Activated naive CD8-positive, alpha-beta T cell (primary cell): ENCODE data around the gene GFPT2.
"Not testable (repeated sequence)": the region's sequence is repeated elsewhere in the genome, so short reads cannot be mapped to it uniquely, and the experiment has no call there.

Source experiments
- H3K27ac Mint-ChIP-seq: one replicate; pipeline ENCODE4 v1.8.0; 2021; ENCODE audit warnings: mixed read lengths
- H3K27me3 Mint-ChIP-seq: one replicate; pipeline ENCODE4 v1.8.0; 2021; ENCODE audit warnings: mixed read lengths
- H3K36me3 Mint-ChIP-seq: one replicate; pipeline ENCODE4 v1.8.0; 2021; ENCODE audit warnings: mixed read lengths
- H3K4me1 Mint-ChIP-seq: one replicate; pipeline ENCODE4 v1.8.0; 2021; ENCODE audit warnings: low read depth, mixed read lengths
- H3K4me3 Mint-ChIP-seq: one replicate; pipeline ENCODE4 v1.8.0; 2021; ENCODE audit warnings: mild to moderate bottlenecking, mixed read lengths
- H3K9me3 Mint-ChIP-seq: one replicate; pipeline ENCODE4 v1.8.0; 2021; ENCODE audit warnings: low read depth, mixed read lengths

GFPT2 gene

GRCh38 chr5:180299014-180299413 is 54.1 kb downstream of the GFPT2 start:
- not testable (repeated sequence) for H3K9me3 Mint-ChIP-seq, H3K4me3 Mint-ChIP-seq, H3K36me3 Mint-ChIP-seq, H3K27me3 Mint-ChIP-seq, H3K27ac Mint-ChIP-seq
- peaks cover 13% of the 10 kb centered on the region for H3K4me1 Mint-ChIP-seq

- no peak overlapping the region for H3K27ac Mint-ChIP-seq
Observed at GRCh38 chr5:180297587-180298282, 55.4 kb downstream of the GFPT2 start.

GRCh38 chr5:180296771-180297170 is 56.4 kb downstream of the GFPT2 start:
- H3K27me3 Mint-ChIP-seq: no peaks in the 10 kb centered on the region
- H3K4me1 Mint-ChIP-seq: peaks cover 25% of the 10 kb centered on the region
- no peaks in the 10 kb centered on the region for H3K9me3 Mint-ChIP-seq
- no peak overlapping the region for H3K4me3 Mint-ChIP-seq
- H3K27ac Mint-ChIP-seq: no peak overlapping the region
- H3K36me3 Mint-ChIP-seq: no peaks in the 10 kb centered on the region

More at GRCh38 chr5:180297587-180298282, 55.4 kb downstream of the GFPT2 start:
- Mint-ChIP-seq H3K4me3 (no peak overlapping the region), H3K27me3 (no peaks in the 10 kb centered on the region), H3K4me1 (peaks cover 22% of the 10 kb centered on the region), H3K36me3 (no peaks in the 10 kb centered on the region), H3K9me3 (no peaks in the 10 kb centered on the region)

- H3K9me3 Mint-ChIP-seq: no peaks in the 10 kb centered on the region
Observed at GRCh38 chr5:180294913-180295555, 58.1 kb downstream of the GFPT2 start.

GRCh38 chr5:180294411-180294810 is 58.7 kb downstream of the GFPT2 start:
- Mint-ChIP-seq H3K27me3 (no peaks in the 10 kb centered on the region), H3K4me1 (peaks cover 42% of the 10 kb centered on the region), H3K4me3 (no peak overlapping the region), H3K9me3 (no peaks in the 10 kb centered on the region), H3K27ac (no peak overlapping the region), H3K36me3 (no peaks in the 10 kb centered on the region)

More at GRCh38 chr5:180294913-180295555, 58.1 kb downstream of the GFPT2 start:
- H3K4me1 Mint-ChIP-seq: peaks cover 35% of the 10 kb centered on the region
- H3K27ac Mint-ChIP-seq: no peak overlapping the region
- no peaks in the 10 kb centered on the region for H3K36me3 Mint-ChIP-seq
- H3K4me3 Mint-ChIP-seq: no peak overlapping the region
- H3K27me3 Mint-ChIP-seq: no peaks in the 10 kb centered on the region

GRCh38 chr5:180291943-180292831 is 60.9 kb downstream of the GFPT2 start, which contains the start of gene MAPK9:
Gene MAPK9 (minus strand): TSS chr5:180292083. CDS start chr5:180280561, 11,522 bp downstream.
- Mint-ChIP-seq H3K36me3 (no peaks in the 10 kb centered on the region), H3K4me1 (peaks cover 49% of the 10 kb centered on the region), H3K9me3 (no peaks in the 10 kb centered on the region), H3K27me3 (no peaks in the 10 kb centered on the region), H3K27ac (peak within 1 kb of the TSS; percentile 91), H3K4me3 (peak within 1 kb of the TSS; percentile 94)

- Mint-ChIP-seq H3K36me3 (peaks cover 6% of the 10 kb centered on the region), H3K27ac (peak overlapping the region; percentile 88), H3K9me3 (no peaks in the 10 kb centered on the region)
Observed at GRCh38 chr5:180291234-180291940, 61.7 kb downstream of the GFPT2 start.

GRCh38 chr5:180290568-180291233 is 62.4 kb downstream of the GFPT2 start:
- H3K4me1 Mint-ChIP-seq: peaks cover 44% of the 10 kb centered on the region
- H3K27me3 Mint-ChIP-seq: no peaks in the 10 kb centered on the region
- peak overlapping the region; percentile 88 for H3K27ac Mint-ChIP-seq
- H3K36me3 Mint-ChIP-seq: peaks cover 7% of the 10 kb centered on the region
- H3K9me3 Mint-ChIP-seq: no peaks in the 10 kb centered on the region
- peak overlapping the region; percentile 94 for H3K4me3 Mint-ChIP-seq

More at GRCh38 chr5:180291234-180291940, 61.7 kb downstream of the GFPT2 start:
- Mint-ChIP-seq H3K4me1 (peaks cover 49% of the 10 kb centered on the region), H3K27me3 (no peaks in the 10 kb centered on the region), H3K4me3 (peak overlapping the region; percentile 94)

GRCh38 chr5:180289966-180290365 is 63.2 kb downstream of the GFPT2 start:
- peak overlapping the region; percentile 94 for H3K4me3 Mint-ChIP-seq
- no peaks in the 10 kb centered on the region for H3K9me3 Mint-ChIP-seq
- peaks cover 44% of the 10 kb centered on the region for H3K4me1 Mint-ChIP-seq
- H3K27me3 Mint-ChIP-seq: no peaks in the 10 kb centered on the region
- H3K36me3 Mint-ChIP-seq: peaks cover 11% of the 10 kb centered on the region
- no peak overlapping the region for H3K27ac Mint-ChIP-seq

GRCh38 chr5:180289433-180289832 is 63.7 kb downstream of the GFPT2 start:
- H3K4me1 Mint-ChIP-seq: peaks cover 45% of the 10 kb centered on the region
- no peak overlapping the region for H3K4me3 Mint-ChIP-seq
- H3K27ac Mint-ChIP-seq: no peak overlapping the region
- H3K9me3 Mint-ChIP-seq: no peaks in the 10 kb centered on the region
- peaks cover 16% of the 10 kb centered on the region for H3K36me3 Mint-ChIP-seq
- no peaks in the 10 kb centered on the region for H3K27me3 Mint-ChIP-seq

- peaks cover 21% of the 10 kb centered on the region for H3K36me3 Mint-ChIP-seq
- H3K27ac Mint-ChIP-seq: no peak overlapping the region
- H3K27me3 Mint-ChIP-seq: no peaks in the 10 kb centered on the region
- peaks cover 34% of the 10 kb centered on the region for H3K4me1 Mint-ChIP-seq
- H3K4me3 Mint-ChIP-seq: no peak overlapping the region
- H3K9me3 Mint-ChIP-seq: no peaks in the 10 kb centered on the region
Observed at GRCh38 chr5:180287868-180288267, 65.3 kb downstream of the GFPT2 start.

- Mint-ChIP-seq H3K4me3 (no peak overlapping the region), H3K27me3 (no peaks in the 10 kb centered on the region), H3K36me3 (peaks cover 24% of the 10 kb centered on the region), H3K9me3 (no peaks in the 10 kb centered on the region), H3K27ac (no peak overlapping the region), H3K4me1 (peaks cover 31% of the 10 kb centered on the region)
Observed at GRCh38 chr5:180287404-180287803, 65.7 kb downstream of the GFPT2 start.

- no peak overlapping the region for H3K27ac Mint-ChIP-seq
- H3K9me3 Mint-ChIP-seq: no peaks in the 10 kb centered on the region
- no peaks in the 10 kb centered on the region for H3K27me3 Mint-ChIP-seq
- peaks cover 37% of the 10 kb centered on the region for H3K36me3 Mint-ChIP-seq
- H3K4me3 Mint-ChIP-seq: no peak overlapping the region
- peaks cover 12% of the 10 kb centered on the region for H3K4me1 Mint-ChIP-seq
Observed at GRCh38 chr5:180284149-180284548, 69.0 kb downstream of the GFPT2 start.

- Mint-ChIP-seq H3K9me3 (no peaks in the 10 kb centered on the region), H3K27ac (no peak overlapping the region), H3K27me3 (no peaks in the 10 kb centered on the region), H3K4me3 (no peak overlapping the region), H3K4me1 (peaks cover 8% of the 10 kb centered on the region), H3K36me3 (peaks cover 40% of the 10 kb centered on the region)
Observed at GRCh38 chr5:180283026-180283615, 70.0 kb downstream of the GFPT2 start.
